Pancreas (tissue), 10 donors: ENCODE measurements around the gene PCDHGA1. TPM values are rescaled to one million over a fixed set of nuclear protein-coding genes. Genes with fewer than 3 reads are reported as not detected.

ENCODE experiments used
- ATAC-seq, 4 donors: fragments of 200-7000 bp; cut with Tn5 transposase; one replicate each; pipeline versions ENCODE4 v1.8.0 to v1.9.1; 2020; ENCODE audit warnings: mild to moderate bottlenecking in 4 of 4, moderate library complexity in 4 of 4
- DNase-seq, 6 donors: peaks; one replicate each; pipeline ENCODE4 v3.0.0-alpha.2; 2020
- FAIRE-seq: peaks from 2 replicates; lab custom pipeline; 2012; peaks lifted over from hg19 to GRCh38; lab: Jason Lieb, UNC
- H3K27ac ChIP-seq, 4 donors: fragments of 200-600 bp; sonication (generic); 1 replicate in 3 of 4; 2 replicates in 1 of 4; pipeline versions ENCODE4 v1.5.0 to v1.8.0; 2020
- H3K27me3 ChIP-seq, 4 donors: fragments of 200-600 bp; one replicate each; pipeline ENCODE4 v1.8.0; 2021
- H3K36me3 ChIP-seq, 3 donors: fragments of 200-600 bp; sonication (generic) in 1 of 3; one replicate each; pipeline versions ENCODE4 v1.5.0 to v1.8.0; 2020 to 2021
- H3K4me1 ChIP-seq, 3 donors: fragments of 200-600 bp; one replicate each; pipeline ENCODE4 v1.8.0; 2021
- H3K4me3 ChIP-seq, 4 donors: fragments of 200-600 bp; sonication (generic) in 2 of 4; one replicate each; pipeline versions ENCODE4 v1.5.0 to v1.8.0; 2020 to 2021
- H3K9me3 ChIP-seq, 4 donors: fragments of 200-600 bp; one replicate each; pipeline ENCODE4 v1.8.0; 2021
- WGBS, 2 donors: extraction: QIAGEN DNeasy Blood & Tissue Kit; methylation state at CpG; one replicate each; pipeline ENCODE4 v1.1.7; 2013; 5-methylcytosine and 5-hydroxymethylcytosine counted together
- intact Hi-C, 3 donors: fragments of 100-400 bp; cut with DNase I; formaldehyde crosslinking; loops; one replicate each; pipeline versions ENCODE4 v1.11.1 to v1.14.2; 2022
- polyA plus RNA-seq, 2 donors: library from polyadenylated mRNA; stranded (reverse); fragments of 200-250 nt; gene quantifications; one replicate each; pipeline ENCODE4 v1.2.3, GENCODE V29; 2013
- total RNA-seq, 6 donors: library from RNA; stranded (reverse); fragmentation: NEBNext Ultra II Directional in 4 of 6; extraction: Animal tissue kit (Norgen Biotek cat#: 25700) in 4 of 6; gene quantifications; one replicate each; pipeline versions ENCODE4 v1.2.1 to v1.2.4, GENCODE V29; 2021 to 2023
- TF ChIP-seq, protein P1 (sequence below), 4 donors: fragments of 200-600 bp; sonication (generic) in 3 of 4; IDR thresholded peaks; one replicate each; pipeline versions ENCODE4 v1.5.0 to v1.8.0; 2021; ENCODE audit warnings: antibody characterized with exemption in 4 of 4
- donor health status: healthy with polysubstance abuse.
- donor health status: DM: no; HTN: no; CAD: no; lungs with moderate emphysema.
- donor health status: DM: no; HTN: no; CAD: no.
- donor health status: control.
- donor health status: control.
- donor health status: Bipolar disorder and iron deficiency.
- donor health status: DM: yes; HTN: yes; CAD: no.
- donor health status: DM: no; HTN: no; CAD: no.
- donor health status: DM: no; HTN: no; CAD: no.
- donor health status: DM: yes; HTN: yes; CAD: no.

PCDHGA1 gene
- total and polyA plus RNA-seq, 8 donors, result 0.19 to 0.67 (median 0.32) TPM

DNA sequence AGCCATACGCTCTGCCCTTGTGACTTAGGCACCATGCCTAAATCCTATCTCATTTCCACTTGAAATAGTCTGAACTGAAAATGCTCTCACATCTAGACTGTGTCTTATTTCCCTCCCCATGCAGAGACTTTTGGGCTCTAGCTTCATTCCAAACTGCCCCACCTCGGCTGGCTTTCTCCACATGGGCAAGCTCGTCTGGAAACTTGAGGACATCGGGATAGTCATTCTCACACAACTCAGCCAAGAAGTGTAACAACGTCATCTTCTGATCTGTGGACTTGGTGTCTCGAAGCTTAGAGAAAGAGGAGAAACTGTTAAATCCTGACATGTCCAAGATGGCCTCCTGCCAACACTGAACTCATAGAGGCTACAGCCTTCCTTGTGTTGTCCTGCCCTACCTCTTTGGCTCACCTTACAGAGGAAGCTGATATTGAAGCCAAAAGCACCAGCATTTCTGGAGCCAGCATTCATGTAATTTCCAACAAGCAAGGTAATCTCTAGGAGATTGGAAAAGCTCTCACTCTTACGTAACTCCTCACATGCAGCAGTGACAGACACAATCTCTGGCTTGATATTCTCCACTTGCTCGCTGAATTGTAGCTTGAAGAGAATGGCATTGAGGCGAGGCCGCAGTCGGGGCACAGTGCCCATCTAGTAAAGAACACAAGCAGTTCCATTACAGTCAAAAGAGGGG is 198.1 kb downstream of the PCDHGA1 start:
- Histone ChIP-seq H3K4me1 (peaks cover 23 to 31% (median 27%) of the 10 kb centered on the region in 3 donors), H3K4me3 (no peak overlapping the region), H3K27me3 (no peaks in the 10 kb centered on the region), H3K9me3 (no peaks in the 10 kb centered on the region), H3K27ac (peak overlapping the region; percentile 38 to 90 (median 60)), H3K36me3 (no peaks in the 10 kb centered on the region)
- 48 to 56% methylated on average over 11 of the region's 11 CpGs for WGBS, 2 donors
- TF ChIP-seq, protein P1, sequence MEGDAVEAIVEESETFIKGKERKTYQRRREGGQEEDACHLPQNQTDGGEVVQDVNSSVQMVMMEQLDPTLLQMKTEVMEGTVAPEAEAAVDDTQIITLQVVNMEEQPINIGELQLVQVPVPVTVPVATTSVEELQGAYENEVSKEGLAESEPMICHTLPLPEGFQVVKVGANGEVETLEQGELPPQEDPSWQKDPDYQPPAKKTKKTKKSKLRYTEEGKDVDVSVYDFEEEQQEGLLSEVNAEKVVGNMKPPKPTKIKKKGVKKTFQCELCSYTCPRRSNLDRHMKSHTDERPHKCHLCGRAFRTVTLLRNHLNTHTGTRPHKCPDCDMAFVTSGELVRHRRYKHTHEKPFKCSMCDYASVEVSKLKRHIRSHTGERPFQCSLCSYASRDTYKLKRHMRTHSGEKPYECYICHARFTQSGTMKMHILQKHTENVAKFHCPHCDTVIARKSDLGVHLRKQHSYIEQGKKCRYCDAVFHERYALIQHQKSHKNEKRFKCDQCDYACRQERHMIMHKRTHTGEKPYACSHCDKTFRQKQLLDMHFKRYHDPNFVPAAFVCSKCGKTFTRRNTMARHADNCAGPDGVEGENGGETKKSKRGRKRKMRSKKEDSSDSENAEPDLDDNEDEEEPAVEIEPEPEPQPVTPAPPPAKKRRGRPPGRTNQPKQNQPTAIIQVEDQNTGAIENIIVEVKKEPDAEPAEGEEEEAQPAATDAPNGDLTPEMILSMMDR (IDR thresholded peaks at IDR 0.05), result no peak
- intact Hi-C loops, result loop anchor here in 1 of 3 donors (10.0 kb wide), 1 partner anchor 114 kb away; the partner anchor contains the start of genes PCDHGA10 and PCDHGB7
- ATAC-seq (peak; percentile 68 to 82 (median 72)), DNase-seq (peak in 5 of 6 donors; percentile 59 to 78 (median 70)), FAIRE-seq (no peak)

GRCh38 chr5:141529002-141529401 is 198.7 kb downstream of the PCDHGA1 start:
- no peak overlapping the region for H3K4me3 ChIP-seq
- no peak for FAIRE-seq

DNA sequence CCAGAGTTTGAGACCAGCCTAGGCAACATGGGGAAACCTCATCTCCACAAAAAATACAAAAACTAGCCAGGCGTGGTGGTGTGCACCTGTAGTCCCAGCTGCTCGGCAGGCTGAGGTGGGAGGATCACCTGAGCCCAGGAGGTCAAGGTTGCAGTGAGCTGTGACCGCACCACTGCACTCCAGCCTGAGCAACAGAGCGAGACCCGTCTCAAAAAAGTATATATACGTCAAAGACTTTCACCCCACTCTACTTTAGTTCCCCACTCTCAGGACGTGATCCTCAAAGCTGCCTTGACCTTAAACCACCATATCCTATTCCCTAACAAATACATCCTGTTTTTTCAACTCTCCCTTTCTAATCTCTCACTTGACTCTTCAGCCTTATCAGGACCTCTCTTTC is 199.6 kb downstream of the PCDHGA1 start:
- ATAC-seq, result no peak
- Histone ChIP-seq H3K9me3 (no peaks in the 10 kb centered on the region), H3K4me3 (no peak overlapping the region), H3K27ac (peak overlapping the region in 2 of 4 donors; percentile 64 to 90), H3K36me3 (no peaks in the 10 kb centered on the region), H3K27me3 (no peaks in the 10 kb centered on the region), H3K4me1 (peaks cover 23 to 31% (median 26%) of the 10 kb centered on the region in 3 donors)
- no peak for DNase-seq
- intact Hi-C loops, result loop anchor here in 1 of 3 donors (10.0 kb wide), 1 partner anchor 115 kb away; the partner anchor contains the start of genes PCDHGA10 and PCDHGB7
- no peak for FAIRE-seq
- 92 to 98% methylated on average over 7 of the region's 7 CpGs for WGBS, 2 donors
- TF ChIP-seq, protein P1 (IDR thresholded peaks at IDR 0.05), result no peak

More at GRCh38 chr5:141529002-141529401, 198.7 kb downstream of the PCDHGA1 start:
- TF ChIP-seq, protein P1 (IDR thresholded peaks at IDR 0.05), result no peak
- WGBS, 2 donors, result 65% methylated on average over 5 of the region's 5 CpGs
- Histone ChIP-seq H3K9me3 (no peaks in the 10 kb centered on the region), H3K27me3 (no peaks in the 10 kb centered on the region), H3K27ac (peak overlapping the region; percentile 38 to 90 (median 60)), H3K4me1 (peaks cover 23 to 31% (median 27%) of the 10 kb centered on the region in 3 donors), H3K36me3 (no peaks in the 10 kb centered on the region)
- ATAC-seq, result peak in 3 of 4 donors; percentile 35 to 41 (median 39)
- DNase-seq, result peak in 1 of 6 donors; percentile 27
- intact Hi-C loops, result loop anchor here in 1 of 3 donors (10.0 kb wide), 1 partner anchor 114 kb away; the partner anchor contains the start of genes PCDHGA10 and PCDHGB7

DNA sequence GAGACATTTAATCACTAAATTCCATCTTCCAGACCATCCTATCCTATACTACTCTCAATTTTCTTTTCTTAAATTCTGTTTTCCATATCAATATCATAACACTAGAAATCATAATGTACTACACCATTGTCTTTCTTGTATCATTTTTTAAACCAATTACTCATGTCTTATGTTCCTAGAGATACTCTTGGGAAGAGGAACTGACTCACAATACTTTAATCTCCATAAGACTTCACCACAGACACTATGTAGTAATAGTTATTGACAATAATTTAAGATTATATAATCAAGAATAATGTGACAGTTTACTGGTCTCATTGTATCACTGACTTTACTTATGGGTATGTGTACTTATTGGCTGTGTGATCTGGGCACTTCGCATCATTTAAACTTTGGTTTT is 202.4 kb downstream of the PCDHGA1 start:
- intact Hi-C loops, result no loop called here
- no peak for FAIRE-seq

More for the DNA sequence above, 202.4 kb downstream of the PCDHGA1 start:
- H3K9me3 ChIP-seq, result no peaks in the 10 kb centered on the region
- WGBS, 2 donors, result 95 to 100% methylated on average over 1 of the region's 1 CpG
- DNase-seq (no peak), ATAC-seq (no peak)
- H3K27me3 ChIP-seq, result no peaks in the 10 kb centered on the region
- no peak overlapping the region for H3K27ac ChIP-seq
- no peak overlapping the region for H3K4me3 ChIP-seq
- peaks cover 16 to 18% (median 16%) of the 10 kb centered on the region in 3 donors for H3K4me1 ChIP-seq
- TF ChIP-seq, protein P1 (IDR thresholded peaks at IDR 0.05), result no peak
- H3K36me3 ChIP-seq, result no peaks in the 10 kb centered on the region
